Measurements from ENCODE around the gene BSCL2.

DNA sequence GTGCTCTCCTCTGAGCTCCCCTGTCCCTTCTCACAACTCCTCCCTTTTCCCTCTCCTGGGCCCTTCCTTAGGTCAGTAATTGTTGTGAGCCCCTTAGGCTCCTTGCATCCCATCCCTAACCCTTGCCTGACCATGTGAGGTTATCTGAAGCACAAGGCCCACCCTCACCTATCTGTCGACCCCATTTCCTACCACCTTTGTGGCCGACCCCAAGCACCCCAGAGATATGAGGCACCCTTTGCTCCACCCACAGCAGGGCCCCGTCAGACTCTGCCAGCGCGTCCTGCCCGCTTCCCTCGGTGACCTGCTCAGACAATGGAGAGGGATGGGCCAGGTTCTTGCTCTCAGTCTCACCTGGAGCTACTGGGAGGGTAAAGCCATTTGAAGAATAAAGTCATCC is 1.6 kb upstream of the BSCL2 start:
- TF ChIP-seq, protein P1, sequence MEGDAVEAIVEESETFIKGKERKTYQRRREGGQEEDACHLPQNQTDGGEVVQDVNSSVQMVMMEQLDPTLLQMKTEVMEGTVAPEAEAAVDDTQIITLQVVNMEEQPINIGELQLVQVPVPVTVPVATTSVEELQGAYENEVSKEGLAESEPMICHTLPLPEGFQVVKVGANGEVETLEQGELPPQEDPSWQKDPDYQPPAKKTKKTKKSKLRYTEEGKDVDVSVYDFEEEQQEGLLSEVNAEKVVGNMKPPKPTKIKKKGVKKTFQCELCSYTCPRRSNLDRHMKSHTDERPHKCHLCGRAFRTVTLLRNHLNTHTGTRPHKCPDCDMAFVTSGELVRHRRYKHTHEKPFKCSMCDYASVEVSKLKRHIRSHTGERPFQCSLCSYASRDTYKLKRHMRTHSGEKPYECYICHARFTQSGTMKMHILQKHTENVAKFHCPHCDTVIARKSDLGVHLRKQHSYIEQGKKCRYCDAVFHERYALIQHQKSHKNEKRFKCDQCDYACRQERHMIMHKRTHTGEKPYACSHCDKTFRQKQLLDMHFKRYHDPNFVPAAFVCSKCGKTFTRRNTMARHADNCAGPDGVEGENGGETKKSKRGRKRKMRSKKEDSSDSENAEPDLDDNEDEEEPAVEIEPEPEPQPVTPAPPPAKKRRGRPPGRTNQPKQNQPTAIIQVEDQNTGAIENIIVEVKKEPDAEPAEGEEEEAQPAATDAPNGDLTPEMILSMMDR (IDR thresholded peaks at IDR 0.05) = no peak
- TF ChIP-seq POLR2A (IDR thresholded peaks at IDR 0.05) = no peak

Measured in sigmoid colon (tissue), 3 donors.